ENCODE measurements around the gene WNT8A. TPM values are rescaled to one million over a fixed set of nuclear protein-coding genes. Genes with fewer than 3 reads are reported as not detected.
"Not testable (repeated sequence)": the region's sequence is repeated elsewhere in the genome, so short reads cannot be mapped to it uniquely, and the experiment has no call there.

The WNT8A gene
- total RNA-seq = not detected

- Histone ChIP-seq H3K9me3 (no peaks in the 10 kb centered on the region), H3K4me1 (no peaks in the 10 kb centered on the region), H3K36me3 (no peaks in the 10 kb centered on the region), H3K27ac (no peak within 1 kb of the TSS), H3K4me3 (no peak within 1 kb of the TSS), H3K27me3 (no peaks in the 10 kb centered on the region)
- no peak for TF ChIP-seq CTCF (IDR thresholded peaks at IDR 0.05)
- DNase-seq (ENCODE audit: low spot score) = no peak
Observed at GRCh38 chr5:138083702-138084101, at the start of gene WNT8A. TSS of gene WNT8A (plus strand) at chr5:138084033. CDS start at chr5:138084128, 95 bp downstream.

- TF ChIP-seq CTCF (IDR thresholded peaks at IDR 0.05) = peak; percentile 79 to 92
- Histone ChIP-seq H3K4me3 (no peak overlapping the region), H3K27me3 (no peaks in the 10 kb centered on the region), H3K36me3 (no peaks in the 10 kb centered on the region), H3K4me1 (peaks cover 0 to 30% of the 10 kb centered on the region in 2 donors), H3K27ac (peak overlapping the region; percentile 14 to 47), H3K9me3 (no peaks in the 10 kb centered on the region)
- DNase-seq (ENCODE audit: low spot score) = peak; percentile 68
Observed at GRCh38 chr5:138035605-138036537, 48.0 kb upstream of the WNT8A start.

- H3K27me3 ChIP-seq = no peaks in the 10 kb centered on the region
Observed at GRCh38 chr5:138037271-138037670, 46.6 kb upstream of the WNT8A start.

GRCh38 chr5:138037907-138038633 lies 45.8 kb upstream of the WNT8A start:
- H3K4me1 ChIP-seq = peaks cover 0 to 18% of the 10 kb centered on the region in 2 donors
- H3K27me3 ChIP-seq = no peaks in the 10 kb centered on the region
- no peaks in the 10 kb centered on the region for H3K9me3 ChIP-seq
- no peaks in the 10 kb centered on the region for H3K36me3 ChIP-seq
- H3K27ac ChIP-seq = peak overlapping the region in 1 of 2 donors; percentile 8
- no peak overlapping the region for H3K4me3 ChIP-seq
- DNase-seq (ENCODE audit: low spot score) = no peak
- TF ChIP-seq CTCF (IDR thresholded peaks at IDR 0.05) = no peak

More at GRCh38 chr5:138037271-138037670, 46.6 kb upstream of the WNT8A start:
- Histone ChIP-seq H3K4me3 (no peak overlapping the region), H3K36me3 (no peaks in the 10 kb centered on the region), H3K27ac (no peak overlapping the region), H3K4me1 (peaks cover 0 to 18% of the 10 kb centered on the region in 2 donors), H3K9me3 (no peaks in the 10 kb centered on the region)
- TF ChIP-seq CTCF (IDR thresholded peaks at IDR 0.05) = no peak
- DNase-seq (ENCODE audit: low spot score) = no peak

GRCh38 chr5:138038826-138039225 lies 45.0 kb upstream of the WNT8A start:
- Histone ChIP-seq H3K27me3 (no peaks in the 10 kb centered on the region), H3K27ac (peak overlapping the region in 1 of 2 donors; percentile 8), H3K4me3 (no peak overlapping the region), H3K4me1 (peaks cover 0 to 12% of the 10 kb centered on the region in 2 donors), H3K36me3 (no peaks in the 10 kb centered on the region), H3K9me3 (no peaks in the 10 kb centered on the region)
- no peak for TF ChIP-seq CTCF (IDR thresholded peaks at IDR 0.05)
- no peak for DNase-seq (ENCODE audit: low spot score)

- H3K9me3 ChIP-seq; DNase-seq (ENCODE audit: low spot score); H3K4me1 ChIP-seq; H3K27me3 ChIP-seq; H3K4me3 ChIP-seq; H3K36me3 ChIP-seq: not testable (repeated sequence)
- H3K27ac ChIP-seq = peak overlapping the region in 1 of 2 donors; percentile 27
Observed at GRCh38 chr5:138045283-138045682, 38.5 kb upstream of the WNT8A start.

Measured in right atrium auricular region (tissue), 2 donors.